Activated naive CD8-positive, alpha-beta T cell (primary cell): Measurements from ENCODE around the gene RWDD3.

Experiments
- H3K27ac Mint-ChIP-seq: one replicate; pipeline ENCODE4 v1.8.0; 2021; ENCODE audit warnings: mixed read lengths
- H3K27me3 Mint-ChIP-seq: one replicate; pipeline ENCODE4 v1.8.0; 2021; ENCODE audit warnings: mixed read lengths
- H3K36me3 Mint-ChIP-seq: one replicate; pipeline ENCODE4 v1.8.0; 2021; ENCODE audit warnings: mixed read lengths
- H3K4me1 Mint-ChIP-seq: one replicate; pipeline ENCODE4 v1.8.0; 2021; ENCODE audit warnings: low read depth, mixed read lengths
- H3K4me3 Mint-ChIP-seq: one replicate; pipeline ENCODE4 v1.8.0; 2021; ENCODE audit warnings: mild to moderate bottlenecking, mixed read lengths
- H3K9me3 Mint-ChIP-seq: one replicate; pipeline ENCODE4 v1.8.0; 2021; ENCODE audit warnings: low read depth, mixed read lengths

RWDD3 gene

DNA sequence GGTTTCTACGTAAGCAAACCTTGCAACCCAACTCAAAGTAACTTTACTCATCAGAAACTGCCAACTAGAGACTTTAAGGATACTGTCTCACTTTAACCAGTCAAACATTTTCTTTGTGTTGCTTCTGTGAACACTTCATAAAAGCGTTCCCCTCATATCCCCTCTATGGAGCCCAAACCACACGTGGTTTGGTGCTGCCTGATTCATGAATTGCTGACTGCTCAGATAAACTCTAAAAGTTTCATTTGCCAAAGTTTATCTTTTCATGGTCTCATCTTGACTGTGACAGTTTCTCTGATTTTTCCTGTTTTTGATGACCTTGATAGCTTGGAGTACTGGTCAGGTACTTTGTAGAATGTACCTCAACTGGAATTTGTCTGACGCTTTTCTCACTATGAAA lies 14.6 kb upstream of the RWDD3 start:
- Mint-ChIP-seq H3K27me3 (peaks cover 23% of the 10 kb centered on the region), H3K27ac (no peak overlapping the region), H3K4me3 (no peak overlapping the region), H3K9me3 (peaks cover 5% of the 10 kb centered on the region), H3K36me3 (peaks cover 6% of the 10 kb centered on the region), H3K4me1 (no peaks in the 10 kb centered on the region)

DNA sequence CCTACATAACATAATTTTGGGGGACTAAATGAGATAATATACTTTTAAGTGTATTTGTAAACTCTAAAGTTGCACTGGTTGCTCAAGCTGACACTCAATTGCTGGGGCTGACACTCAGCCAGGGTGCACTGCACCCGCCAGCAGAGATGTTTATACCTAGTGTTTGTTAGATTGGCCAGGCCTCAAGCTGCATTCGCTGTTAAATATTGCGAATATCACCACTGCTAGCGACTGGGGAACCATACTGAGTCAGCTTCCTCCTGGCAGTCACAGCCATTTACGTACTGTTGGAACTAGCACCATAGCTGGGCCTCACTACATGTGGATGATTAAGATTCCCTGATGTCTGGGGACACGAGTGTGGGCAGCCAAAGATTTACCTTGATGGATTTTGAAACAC lies 12.7 kb upstream of the RWDD3 start:
- Mint-ChIP-seq H3K36me3 (peaks cover 4% of the 10 kb centered on the region), H3K27me3 (peaks cover 20% of the 10 kb centered on the region), H3K4me3 (no peak overlapping the region), H3K4me1 (no peaks in the 10 kb centered on the region), H3K27ac (no peak overlapping the region), H3K9me3 (peaks cover 5% of the 10 kb centered on the region)

DNA sequence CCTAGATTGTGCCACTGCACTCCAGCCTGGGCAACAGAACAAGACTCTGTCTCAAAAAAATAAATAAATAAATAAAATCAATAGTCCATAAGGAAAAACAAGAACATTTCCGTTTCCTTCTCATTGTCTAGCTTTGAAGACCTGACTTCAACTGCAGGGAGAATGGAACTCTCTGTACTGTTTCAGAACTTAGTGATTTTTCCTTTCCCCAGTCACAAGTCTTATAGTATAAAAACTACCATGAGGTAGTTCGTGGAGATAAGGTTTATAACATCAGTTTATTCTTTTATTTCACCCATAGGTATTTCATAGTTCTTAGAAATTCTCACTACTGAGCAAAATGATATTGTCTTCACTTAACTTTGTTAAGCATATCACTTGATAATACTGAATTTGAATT lies 11.4 kb upstream of the RWDD3 start:
- Mint-ChIP-seq H3K9me3 (peaks cover 5% of the 10 kb centered on the region), H3K4me1 (no peaks in the 10 kb centered on the region), H3K4me3 (no peak overlapping the region), H3K36me3 (peaks cover 4% of the 10 kb centered on the region), H3K27ac (no peak overlapping the region), H3K27me3 (peaks cover 13% of the 10 kb centered on the region)

DNA sequence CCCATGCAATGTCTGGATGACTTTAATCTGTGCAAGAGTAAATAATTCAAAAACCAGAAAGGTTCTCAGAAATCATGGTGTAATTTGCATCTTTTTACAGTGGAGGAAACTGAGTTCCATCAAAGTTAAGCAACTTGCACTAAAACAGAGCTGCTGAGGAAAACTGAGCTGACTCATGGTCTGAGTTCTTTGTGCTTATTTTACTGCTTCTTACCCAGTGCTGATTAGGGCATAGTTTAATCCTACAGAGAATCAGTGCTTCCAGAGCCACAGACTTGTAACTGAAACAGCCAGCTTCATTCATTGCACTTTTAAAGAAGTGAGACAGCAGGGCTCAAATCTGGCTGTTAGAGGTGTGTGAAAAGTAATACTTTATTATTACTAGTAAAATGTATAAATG lies 10.9 kb upstream of the RWDD3 start:
- Mint-ChIP-seq H3K9me3 (peaks cover 5% of the 10 kb centered on the region), H3K4me1 (no peaks in the 10 kb centered on the region), H3K36me3 (peaks cover 4% of the 10 kb centered on the region), H3K27me3 (peaks cover 14% of the 10 kb centered on the region), H3K4me3 (no peak overlapping the region), H3K27ac (no peak overlapping the region)

DNA sequence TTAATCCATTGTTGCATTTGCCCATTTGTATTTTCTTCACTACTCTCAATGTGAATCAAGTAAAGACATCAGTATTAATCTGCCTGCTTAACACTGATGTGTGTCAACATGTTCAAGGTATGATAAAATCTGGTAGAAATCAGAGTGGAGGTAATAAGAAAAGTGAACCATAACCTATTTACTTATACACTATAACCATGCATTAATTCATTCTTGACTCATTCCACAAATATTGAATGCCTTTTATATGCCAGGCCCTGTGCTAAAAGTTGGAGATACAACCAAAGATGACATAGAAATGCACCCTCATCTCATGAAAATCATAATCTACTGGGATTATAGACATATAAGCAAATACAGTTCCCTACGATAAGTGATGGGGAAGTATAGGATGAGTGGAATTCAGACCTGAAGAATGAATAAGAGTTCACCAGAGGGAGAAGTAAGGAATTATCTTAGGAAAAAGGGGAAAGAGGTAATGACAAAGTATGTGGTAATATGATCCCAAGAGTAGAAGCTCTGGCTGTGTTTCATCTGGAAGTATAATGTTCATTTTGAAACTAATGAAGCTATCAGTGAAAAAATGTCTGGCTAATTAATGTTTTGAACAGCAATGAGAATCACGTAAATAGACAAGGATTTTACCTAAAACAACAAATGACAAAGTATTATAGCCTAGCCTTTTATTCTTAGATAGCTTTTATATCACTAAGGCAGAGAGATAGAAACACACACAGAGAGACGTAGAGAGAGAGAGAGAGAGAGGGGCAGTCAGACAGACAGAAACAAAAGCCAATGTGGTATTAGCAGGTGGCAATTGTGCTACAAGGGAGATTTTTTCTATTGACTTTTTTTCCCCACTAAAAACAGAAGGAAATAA lies 7.0 kb upstream of the RWDD3 start:
- Mint-ChIP-seq H3K27ac (no peak overlapping the region), H3K9me3 (no peaks in the 10 kb centered on the region), H3K36me3 (no peaks in the 10 kb centered on the region), H3K4me3 (no peak overlapping the region), H3K27me3 (peaks cover 11% of the 10 kb centered on the region), H3K4me1 (no peaks in the 10 kb centered on the region)

DNA sequence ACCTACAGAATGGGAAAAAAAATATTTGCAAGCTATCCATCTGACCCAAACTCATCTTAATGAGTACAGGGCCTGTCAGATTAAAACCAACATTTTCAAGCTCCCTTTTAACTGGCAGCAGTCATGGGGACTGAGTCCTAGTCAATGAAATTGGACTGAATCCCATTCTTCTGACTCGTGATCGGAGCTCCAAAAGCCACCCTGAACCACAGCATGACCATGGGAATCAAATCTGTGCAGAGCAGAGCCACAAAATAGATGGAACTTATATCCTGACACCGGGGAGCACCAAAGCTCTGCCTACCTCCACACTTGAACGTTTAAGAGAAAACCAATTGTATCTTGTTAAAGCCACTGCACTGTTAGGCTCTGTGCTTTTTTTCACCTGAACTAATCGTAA lies 5.0 kb upstream of the RWDD3 start:
- peaks cover 9% of the 10 kb centered on the region for H3K4me1 Mint-ChIP-seq

DNA sequence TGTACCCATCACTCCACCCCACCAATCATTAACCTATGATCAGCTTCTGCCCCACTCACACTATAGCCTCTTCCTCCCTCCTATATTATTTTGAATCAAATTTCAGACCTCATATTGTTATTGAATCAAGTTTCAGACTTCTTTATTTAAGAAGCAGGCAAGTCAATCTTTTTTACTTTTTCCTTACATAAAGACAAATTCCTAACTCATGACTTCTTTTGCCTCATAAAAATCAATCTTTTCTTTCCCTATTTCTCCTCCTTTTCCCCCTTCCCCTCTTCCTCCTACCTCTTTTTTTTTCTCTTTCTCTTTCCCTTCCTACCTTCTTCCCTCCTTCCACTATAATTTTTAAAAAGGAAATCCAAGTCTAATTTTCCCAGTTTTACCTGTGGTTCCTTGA lies 4.3 kb upstream of the RWDD3 start:
- H3K27me3 Mint-ChIP-seq: peaks cover 11% of the 10 kb centered on the region
- H3K36me3 Mint-ChIP-seq: no peaks in the 10 kb centered on the region
- H3K9me3 Mint-ChIP-seq: no peaks in the 10 kb centered on the region
- no peak overlapping the region for H3K27ac Mint-ChIP-seq
- peaks cover 12% of the 10 kb centered on the region for H3K4me1 Mint-ChIP-seq
- H3K4me3 Mint-ChIP-seq: no peak overlapping the region

More for the DNA sequence above, 5.0 kb upstream of the RWDD3 start:
- H3K27me3 Mint-ChIP-seq: peaks cover 11% of the 10 kb centered on the region
- no peaks in the 10 kb centered on the region for H3K9me3 Mint-ChIP-seq
- no peak overlapping the region for H3K27ac Mint-ChIP-seq
- H3K4me3 Mint-ChIP-seq: no peak overlapping the region
- no peaks in the 10 kb centered on the region for H3K36me3 Mint-ChIP-seq

DNA sequence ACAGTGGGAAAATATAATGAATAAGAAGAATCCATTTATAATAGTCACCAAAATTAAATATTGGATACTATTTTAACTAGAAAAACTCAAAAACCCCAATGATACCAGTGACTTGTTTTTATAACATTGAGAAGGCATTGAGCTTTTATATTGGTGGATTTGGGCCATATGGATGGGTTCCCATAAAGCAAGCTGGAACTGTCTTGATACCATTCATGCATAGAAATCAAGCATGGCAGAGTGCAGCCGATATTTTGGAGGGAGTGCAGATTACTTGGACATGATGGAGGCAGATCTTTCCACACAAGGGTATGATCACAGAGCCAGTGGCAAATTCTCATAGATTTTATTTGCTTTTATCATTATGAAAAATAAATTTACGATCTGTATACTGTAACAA lies 3.8 kb upstream of the RWDD3 start:
- H3K4me3 Mint-ChIP-seq: no peak overlapping the region
- H3K4me1 Mint-ChIP-seq: peaks cover 13% of the 10 kb centered on the region

DNA sequence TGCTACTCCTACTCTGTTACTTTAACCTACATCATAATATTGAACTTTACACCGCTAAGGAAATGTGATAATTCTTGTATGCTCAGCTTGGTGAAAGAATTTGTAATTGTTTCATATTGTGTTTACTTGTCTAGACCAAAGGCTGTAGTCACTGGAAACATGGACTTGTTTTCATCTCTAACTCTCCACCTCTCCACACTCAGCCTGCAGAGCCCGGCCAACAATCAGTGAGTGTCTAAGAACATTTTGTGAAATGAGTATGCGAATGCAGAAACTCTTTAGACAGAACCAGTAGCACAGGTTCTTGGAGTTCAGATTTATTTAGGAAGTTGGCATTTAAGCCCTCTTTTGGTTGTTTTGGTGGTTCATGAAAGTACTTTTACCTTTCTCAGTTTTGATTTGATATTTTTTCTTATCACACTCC lies 3.2 kb upstream of the RWDD3 start:
- Mint-ChIP-seq H3K27me3 (peaks cover 11% of the 10 kb centered on the region), H3K27ac (no peak overlapping the region), H3K9me3 (no peaks in the 10 kb centered on the region), H3K36me3 (no peaks in the 10 kb centered on the region), H3K4me1 (peaks cover 17% of the 10 kb centered on the region), H3K4me3 (no peak overlapping the region)

More for the DNA sequence above, 3.8 kb upstream of the RWDD3 start:
- no peak overlapping the region for H3K27ac Mint-ChIP-seq
- H3K36me3 Mint-ChIP-seq: no peaks in the 10 kb centered on the region
- H3K27me3 Mint-ChIP-seq: peaks cover 11% of the 10 kb centered on the region
- H3K9me3 Mint-ChIP-seq: no peaks in the 10 kb centered on the region

DNA sequence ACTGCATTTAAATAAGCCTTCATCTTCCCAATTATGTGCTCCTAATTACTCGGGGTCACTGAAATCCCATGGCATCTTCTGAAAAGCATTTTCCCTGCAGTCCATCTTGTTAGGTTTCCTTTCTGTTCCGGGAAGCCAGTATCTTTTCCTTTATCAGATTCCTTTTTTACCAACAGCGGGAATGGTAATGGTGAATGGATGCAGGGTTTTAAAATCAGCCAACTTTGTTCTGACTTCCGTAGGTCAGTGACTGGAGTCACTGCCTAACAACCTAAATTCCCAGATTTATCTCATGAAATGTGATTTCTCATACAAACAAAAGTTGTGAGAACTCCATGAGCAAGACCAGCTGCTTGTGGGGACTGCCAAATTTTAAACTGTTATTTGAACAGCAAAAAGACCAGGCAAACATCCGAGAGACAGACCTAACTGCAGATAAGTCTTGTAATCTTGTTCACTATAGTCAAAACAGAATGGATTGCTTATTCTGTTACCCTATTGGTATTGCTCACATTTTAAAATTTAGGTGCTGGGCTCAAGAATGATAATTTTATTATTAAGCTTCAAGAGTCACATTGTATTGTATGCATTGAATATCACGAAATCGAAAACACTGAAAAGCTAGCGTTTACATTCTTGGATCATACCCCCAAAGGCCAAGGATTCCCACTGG lies 1.2 kb upstream of the RWDD3 start:
- Mint-ChIP-seq H3K36me3 (no peaks in the 10 kb centered on the region), H3K9me3 (no peaks in the 10 kb centered on the region)

DNA sequence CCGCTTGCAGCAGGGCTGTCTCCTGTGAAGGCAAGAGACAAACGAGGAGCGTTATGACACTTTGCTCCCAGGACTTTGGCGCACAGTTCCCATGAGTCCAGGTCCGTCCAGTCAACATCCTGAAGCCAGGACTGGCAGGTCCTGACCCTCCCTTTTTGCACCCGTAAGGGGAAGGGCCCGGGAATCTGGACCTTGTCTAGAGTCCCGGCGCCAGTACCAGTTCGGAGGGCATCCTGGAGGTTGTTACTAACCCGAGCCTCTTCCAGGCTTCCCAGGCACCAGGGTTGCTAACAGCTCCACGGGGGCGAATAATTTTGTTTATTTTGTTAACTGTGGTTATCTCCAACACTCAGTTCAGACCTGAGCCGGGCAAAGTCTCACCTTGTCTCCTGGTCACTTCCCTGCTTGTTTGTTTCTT lies 682 bp upstream of the RWDD3 start:
- Mint-ChIP-seq H3K4me1 (peaks cover 39% of the 10 kb centered on the region), H3K27me3 (peaks cover 4% of the 10 kb centered on the region), H3K4me3 (peak overlapping the region; percentile 85), H3K27ac (peak overlapping the region; percentile 72), H3K9me3 (no peaks in the 10 kb centered on the region), H3K36me3 (no peaks in the 10 kb centered on the region)

More for the DNA sequence above, 1.2 kb upstream of the RWDD3 start:
- no peak overlapping the region for H3K27ac Mint-ChIP-seq
- peaks cover 36% of the 10 kb centered on the region for H3K4me1 Mint-ChIP-seq
- peak overlapping the region; percentile 85 for H3K4me3 Mint-ChIP-seq
- peaks cover 8% of the 10 kb centered on the region for H3K27me3 Mint-ChIP-seq

DNA sequence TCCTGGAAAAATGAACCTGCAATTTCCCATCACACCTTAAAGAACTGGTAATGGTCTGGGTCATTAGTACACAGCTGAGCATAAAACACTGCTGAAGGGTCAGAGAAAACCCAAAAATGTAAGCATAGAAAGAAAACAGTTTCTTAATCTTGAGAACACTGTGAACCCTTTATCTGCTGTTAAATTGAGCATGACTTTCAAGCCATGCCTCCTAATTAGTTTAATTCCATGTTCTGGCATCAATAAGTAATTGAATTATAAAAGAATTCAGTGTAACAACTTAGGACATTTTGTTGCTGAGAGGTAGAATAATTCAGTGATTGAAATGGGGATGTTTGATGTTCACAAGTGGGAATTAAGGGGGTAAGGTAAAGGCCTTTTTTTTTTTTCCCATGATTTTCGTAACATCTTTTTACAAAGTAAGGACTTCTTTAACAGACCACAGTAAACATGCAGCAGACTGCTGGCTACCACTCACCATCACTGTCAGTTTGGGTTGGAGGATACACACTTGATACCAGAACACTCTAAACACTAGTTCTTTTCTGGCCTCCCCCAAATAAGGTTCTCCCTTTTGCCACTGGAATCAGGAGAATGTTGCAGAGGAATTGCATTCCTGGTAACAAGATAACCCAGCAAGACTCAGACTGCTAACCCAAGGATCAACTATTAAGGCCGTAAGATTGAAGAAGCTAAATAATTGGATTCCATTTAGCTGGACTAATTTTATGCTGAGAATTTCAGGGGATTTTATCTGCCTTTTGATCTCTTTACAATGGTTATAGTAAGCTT lies 3.0 kb downstream of the RWDD3 start:
- Mint-ChIP-seq H3K36me3 (peaks cover 14% of the 10 kb centered on the region), H3K9me3 (no peaks in the 10 kb centered on the region), H3K4me1 (peaks cover 56% of the 10 kb centered on the region), H3K27ac (no peak overlapping the region), H3K27me3 (no peaks in the 10 kb centered on the region), H3K4me3 (peak overlapping the region; percentile 48)

DNA sequence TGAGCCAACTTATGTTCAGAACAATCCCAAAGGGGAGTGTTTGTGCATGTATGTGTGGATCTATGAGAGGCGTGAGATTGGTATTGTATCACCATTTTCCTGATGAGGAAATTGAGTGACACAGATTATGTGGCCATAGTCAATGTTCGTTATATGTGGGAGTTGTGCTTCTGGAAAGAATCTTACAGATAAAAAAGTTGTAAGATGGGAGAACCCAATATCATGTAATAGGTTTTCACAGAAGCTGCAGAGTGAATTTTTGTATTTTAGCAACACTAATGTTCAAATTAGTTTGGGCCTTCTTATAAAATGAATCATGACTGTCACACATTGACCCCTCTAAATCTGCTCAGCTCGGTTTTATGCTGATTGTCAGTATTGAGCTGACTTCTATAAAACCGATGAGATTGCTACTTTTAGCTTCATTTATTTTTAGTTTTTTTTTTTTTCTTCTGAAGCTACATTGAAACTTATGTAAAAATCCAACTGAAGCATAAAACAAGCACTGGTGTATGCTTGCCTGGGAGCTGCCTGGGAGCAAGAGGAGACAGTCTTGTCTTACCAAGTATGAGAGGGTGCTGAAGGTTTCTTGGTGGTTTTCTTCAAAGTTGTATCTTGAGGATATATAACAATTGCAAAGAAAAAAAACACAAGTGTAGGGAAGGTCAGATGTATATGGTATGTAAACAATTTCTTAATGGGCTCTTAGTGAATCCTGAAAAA lies 4.1 kb downstream of the RWDD3 start:
- Mint-ChIP-seq H3K27ac (peak overlapping the region; percentile 11), H3K4me3 (peak overlapping the region; percentile 0), H3K36me3 (peaks cover 20% of the 10 kb centered on the region), H3K9me3 (no peaks in the 10 kb centered on the region), H3K4me1 (peaks cover 59% of the 10 kb centered on the region), H3K27me3 (no peaks in the 10 kb centered on the region)

DNA sequence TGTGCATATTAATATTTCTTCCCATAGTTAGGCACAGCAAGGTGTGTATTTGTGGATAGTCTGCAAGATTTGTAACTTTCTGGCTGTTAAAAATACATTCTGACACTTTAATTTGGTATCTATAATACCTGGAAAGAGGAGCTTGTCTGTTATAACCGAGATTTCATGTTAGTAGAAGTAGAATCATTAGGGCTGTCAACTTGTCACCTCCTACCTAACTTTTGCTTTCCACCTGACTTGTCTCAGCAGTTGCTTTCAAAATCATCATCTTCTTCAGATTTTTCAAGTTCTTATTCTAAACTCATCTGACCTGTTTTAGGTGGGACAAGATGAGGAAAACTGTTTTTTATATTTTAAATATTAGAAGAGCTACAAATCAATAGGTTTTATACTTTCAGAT lies 11.0 kb downstream of the RWDD3 start:
- H3K36me3 Mint-ChIP-seq: peaks cover 26% of the 10 kb centered on the region
- H3K27ac Mint-ChIP-seq: no peak overlapping the region
- peaks cover 18% of the 10 kb centered on the region for H3K4me1 Mint-ChIP-seq
- H3K9me3 Mint-ChIP-seq: no peaks in the 10 kb centered on the region
- no peaks in the 10 kb centered on the region for H3K27me3 Mint-ChIP-seq
- no peak overlapping the region for H3K4me3 Mint-ChIP-seq
